WTC11 (cell line): ENCODE data around the gene FAM107B. TPM values are rescaled to one million over a fixed set of nuclear protein-coding genes. Genes with fewer than 3 reads are reported as not detected.

Experiments
- ATAC-seq: fragments of 200-7000 bp; cut with Tn5 transposase; 2 replicates; pipeline ENCODE4 v1.10.0; 2021; ENCODE audit warnings: mild to moderate bottlenecking, moderate library complexity
- CTCF ChIA-PET: fragments of 300-600 bp; sonication (Branson Sonifier 250); formaldehyde crosslinking; loops from one replicate; lab custom pipeline; 2021; ENCODE audit warnings: antibody characterized with exemption; lab: Charles Lee
- POLR2A ChIA-PET: fragments of 350-600 bp; sonication (Branson Sonifier 250); formaldehyde crosslinking; loops from one replicate; lab custom pipeline; 2021; ENCODE audit warnings: antibody characterized with exemption; lab: Charles Lee
- DNase-seq: peaks from one replicate; pipeline ENCODE4 v3.0.0; 2021; ENCODE audit warnings: low spot score
- H3K27ac Mint-ChIP-seq: 2 replicates; pipeline ENCODE4 v1.8.0; 2021; ENCODE audit warnings: mixed read lengths
- H3K27me3 Mint-ChIP-seq: 2 replicates; pipeline ENCODE4 v1.8.0; 2021; ENCODE audit warnings: low read depth, mild to moderate bottlenecking, moderate library complexity, mixed read lengths
- H3K36me3 Mint-ChIP-seq: 2 replicates; pipeline ENCODE4 v1.8.0; 2021; ENCODE audit warnings: mixed read lengths
- H3K4me1 Mint-ChIP-seq: 2 replicates; pipeline ENCODE4 v1.8.0; 2022; ENCODE audit warnings: mixed read lengths
- H3K4me3 Mint-ChIP-seq: 2 replicates; pipeline ENCODE4 v1.8.0; 2021; ENCODE audit warnings: mild to moderate bottlenecking, moderate library complexity, mixed read lengths
- H3K9me3 Mint-ChIP-seq: 2 replicates; pipeline ENCODE4 v1.8.0; 2021; ENCODE audit warnings: mixed read lengths
- EMX1 ChIP-seq: fragments of 250-450 bp; sonication (Bioruptor Pico); IDR thresholded peaks from 2 replicates; pipeline ENCODE4 v1.8.0; 2021; ENCODE audit warnings: mild to moderate bottlenecking
- FOXJ3 ChIP-seq: sonication (generic); formaldehyde crosslinking; IDR thresholded peaks from 2 replicates; pipeline ENCODE4 v1.9.0; 2021; ENCODE audit warnings: missing genetic modification reagents, mild to moderate bottlenecking, borderline replicate concordance
- TCF7 ChIP-seq: sonication (generic); formaldehyde crosslinking; IDR thresholded peaks from 2 replicates; pipeline ENCODE4 v1.8.0; 2022; ENCODE audit warnings: mild to moderate bottlenecking, low read depth, missing genetic modification reagents, moderate library complexity
- TP53 ChIP-seq: sonication (generic); formaldehyde crosslinking; IDR thresholded peaks from 2 replicates; pipeline ENCODE4 v1.8.1; 2023; ENCODE audit warnings: mild to moderate bottlenecking, missing genetic modification reagents
- ZNF219 ChIP-seq: sonication (generic); formaldehyde crosslinking; IDR thresholded peaks from 2 replicates; pipeline ENCODE4 v1.8.0; 2023; ENCODE audit warnings: missing genetic modification reagents, mild to moderate bottlenecking, borderline replicate concordance
- ZNF232 ChIP-seq: sonication (generic); formaldehyde crosslinking; IDR thresholded peaks from 2 replicates; pipeline ENCODE4 v1.8.0; 2022; ENCODE audit warnings: mild to moderate bottlenecking, missing genetic modification reagents
- ZNF423 ChIP-seq: fragments of 250-450 bp; sonication (Bioruptor Pico); IDR thresholded peaks from 2 replicates; pipeline ENCODE4 v2.1.2; 2022; ENCODE audit warnings: mild to moderate bottlenecking, moderate library complexity
- ZNF671 ChIP-seq: fragments of 250-450 bp; sonication (Bioruptor Pico); IDR thresholded peaks from 2 replicates; pipeline ENCODE4 v1.8.0; 2021; ENCODE audit warnings: mild to moderate bottlenecking
- total RNA-seq: library from RNA; stranded (reverse); gene quantifications from 3 replicates; pipeline ENCODE4 v1.2.3, GENCODE V29; 2021
- TF ChIP-seq, protein P1 (sequence below): sonication (generic); formaldehyde crosslinking; IDR thresholded peaks from 2 replicates; pipeline ENCODE4 v1.8.0; 2023; ENCODE audit warnings: missing genetic modification reagents, mild to moderate bottlenecking, borderline replicate concordance
- TF ChIP-seq, protein P2 (sequence below): sonication (generic); formaldehyde crosslinking; IDR thresholded peaks from 2 replicates; pipeline ENCODE4 v1.8.1; 2022; ENCODE audit warnings: low read depth, missing genetic modification reagents, borderline replicate concordance
- TF ChIP-seq, protein P3 (sequence below): sonication (generic); formaldehyde crosslinking; IDR thresholded peaks from 2 replicates; pipeline ENCODE4 v1.8.1; 2022; ENCODE audit warnings: mild to moderate bottlenecking, moderate library complexity, missing genetic modification reagents
- TF ChIP-seq, protein P4 (sequence below): sonication (generic); formaldehyde crosslinking; IDR thresholded peaks from 2 replicates; pipeline ENCODE4 v1.8.1; 2023; ENCODE audit warnings: mild to moderate bottlenecking, missing genetic modification reagents
- TF ChIP-seq, protein P5 (sequence below): fragments of 250-450 bp; sonication (Bioruptor Pico); IDR thresholded peaks from 2 replicates; pipeline ENCODE4 v1.9.0; 2021; ENCODE audit warnings: mild to moderate bottlenecking, borderline replicate concordance
- TF ChIP-seq, protein P6 (sequence below): sonication (generic); formaldehyde crosslinking; IDR thresholded peaks from 2 replicates; pipeline ENCODE4 v1.8.1; 2023; ENCODE audit warnings: mild to moderate bottlenecking, missing genetic modification reagents, borderline replicate concordance
- TF ChIP-seq, protein P7 (sequence below): sonication (generic); formaldehyde crosslinking; IDR thresholded peaks from 2 replicates; pipeline ENCODE4 v1.8.1; 2022; ENCODE audit warnings: low read depth, mild to moderate bottlenecking, moderate library complexity, missing genetic modification reagents, borderline replicate concordance

FAM107B gene
- total RNA-seq, 1 experiment from 2014 or later = 22.4 TPM

DNA sequence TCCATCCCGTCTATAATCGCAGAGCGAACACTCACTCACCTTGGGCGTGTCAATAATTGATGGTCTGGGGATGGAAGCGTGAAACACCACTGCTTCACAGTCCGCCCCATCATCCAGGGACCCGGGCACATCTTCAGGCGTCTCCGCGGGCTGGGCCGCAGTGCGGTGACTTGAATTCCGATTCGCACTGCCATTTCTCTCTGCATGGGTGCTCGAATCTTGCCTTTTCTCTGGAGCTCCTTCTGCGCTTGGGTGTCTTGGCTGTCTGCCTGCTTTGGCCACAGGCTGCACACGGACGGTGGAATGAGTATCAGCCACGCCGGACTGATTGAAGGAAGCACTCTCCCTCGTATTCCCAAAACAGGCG lies 500 bp downstream of the FAM107B start:
- ChIA-PET POLR2A (no interaction called here), CTCF (no interaction called here)
- Mint-ChIP-seq H3K9me3 (peaks cover 9% of the 10 kb centered on the region; the same call in 1 of the 2 replicates), H3K4me1 (peaks cover 4% of the 10 kb centered on the region), H3K27ac (no peak overlapping the region), H3K4me3 (no peak overlapping the region), H3K27me3 (no peaks in the 10 kb centered on the region; the same call in 1 of the 2 replicates), H3K36me3 (no peaks in the 10 kb centered on the region)
- DNase-seq = no peak
- no peak for ATAC-seq
- TF ChIP-seq, protein P1, sequence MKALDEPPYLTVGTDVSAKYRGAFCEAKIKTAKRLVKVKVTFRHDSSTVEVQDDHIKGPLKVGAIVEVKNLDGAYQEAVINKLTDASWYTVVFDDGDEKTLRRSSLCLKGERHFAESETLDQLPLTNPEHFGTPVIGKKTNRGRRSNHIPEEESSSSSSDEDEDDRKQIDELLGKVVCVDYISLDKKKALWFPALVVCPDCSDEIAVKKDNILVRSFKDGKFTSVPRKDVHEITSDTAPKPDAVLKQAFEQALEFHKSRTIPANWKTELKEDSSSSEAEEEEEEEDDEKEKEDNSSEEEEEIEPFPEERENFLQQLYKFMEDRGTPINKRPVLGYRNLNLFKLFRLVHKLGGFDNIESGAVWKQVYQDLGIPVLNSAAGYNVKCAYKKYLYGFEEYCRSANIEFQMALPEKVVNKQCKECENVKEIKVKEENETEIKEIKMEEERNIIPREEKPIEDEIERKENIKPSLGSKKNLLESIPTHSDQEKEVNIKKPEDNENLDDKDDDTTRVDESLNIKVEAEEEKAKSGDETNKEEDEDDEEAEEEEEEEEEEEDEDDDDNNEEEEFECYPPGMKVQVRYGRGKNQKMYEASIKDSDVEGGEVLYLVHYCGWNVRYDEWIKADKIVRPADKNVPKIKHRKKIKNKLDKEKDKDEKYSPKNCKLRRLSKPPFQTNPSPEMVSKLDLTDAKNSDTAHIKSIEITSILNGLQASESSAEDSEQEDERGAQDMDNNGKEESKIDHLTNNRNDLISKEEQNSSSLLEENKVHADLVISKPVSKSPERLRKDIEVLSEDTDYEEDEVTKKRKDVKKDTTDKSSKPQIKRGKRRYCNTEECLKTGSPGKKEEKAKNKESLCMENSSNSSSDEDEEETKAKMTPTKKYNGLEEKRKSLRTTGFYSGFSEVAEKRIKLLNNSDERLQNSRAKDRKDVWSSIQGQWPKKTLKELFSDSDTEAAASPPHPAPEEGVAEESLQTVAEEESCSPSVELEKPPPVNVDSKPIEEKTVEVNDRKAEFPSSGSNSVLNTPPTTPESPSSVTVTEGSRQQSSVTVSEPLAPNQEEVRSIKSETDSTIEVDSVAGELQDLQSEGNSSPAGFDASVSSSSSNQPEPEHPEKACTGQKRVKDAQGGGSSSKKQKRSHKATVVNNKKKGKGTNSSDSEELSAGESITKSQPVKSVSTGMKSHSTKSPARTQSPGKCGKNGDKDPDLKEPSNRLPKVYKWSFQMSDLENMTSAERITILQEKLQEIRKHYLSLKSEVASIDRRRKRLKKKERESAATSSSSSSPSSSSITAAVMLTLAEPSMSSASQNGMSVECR = no peak
- TF ChIP-seq ZNF423 (CRISPR knock-in tag) = no peak
- TF ChIP-seq, protein P2, sequence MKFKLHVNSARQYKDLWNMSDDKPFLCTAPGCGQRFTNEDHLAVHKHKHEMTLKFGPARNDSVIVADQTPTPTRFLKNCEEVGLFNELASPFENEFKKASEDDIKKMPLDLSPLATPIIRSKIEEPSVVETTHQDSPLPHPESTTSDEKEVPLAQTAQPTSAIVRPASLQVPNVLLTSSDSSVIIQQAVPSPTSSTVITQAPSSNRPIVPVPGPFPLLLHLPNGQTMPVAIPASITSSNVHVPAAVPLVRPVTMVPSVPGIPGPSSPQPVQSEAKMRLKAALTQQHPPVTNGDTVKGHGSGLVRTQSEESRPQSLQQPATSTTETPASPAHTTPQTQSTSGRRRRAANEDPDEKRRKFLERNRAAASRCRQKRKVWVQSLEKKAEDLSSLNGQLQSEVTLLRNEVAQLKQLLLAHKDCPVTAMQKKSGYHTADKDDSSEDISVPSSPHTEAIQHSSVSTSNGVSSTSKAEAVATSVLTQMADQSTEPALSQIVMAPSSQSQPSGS (CRISPR knock-in tag) = no peak
- TF ChIP-seq ZNF671 = no peak
- TF ChIP-seq, protein P3, sequence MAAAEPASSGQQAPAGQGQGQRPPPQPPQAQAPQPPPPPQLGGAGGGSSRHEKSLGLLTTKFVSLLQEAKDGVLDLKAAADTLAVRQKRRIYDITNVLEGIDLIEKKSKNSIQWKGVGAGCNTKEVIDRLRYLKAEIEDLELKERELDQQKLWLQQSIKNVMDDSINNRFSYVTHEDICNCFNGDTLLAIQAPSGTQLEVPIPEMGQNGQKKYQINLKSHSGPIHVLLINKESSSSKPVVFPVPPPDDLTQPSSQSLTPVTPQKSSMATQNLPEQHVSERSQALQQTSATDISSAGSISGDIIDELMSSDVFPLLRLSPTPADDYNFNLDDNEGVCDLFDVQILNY = no peak
- no peak for TF ChIP-seq FOXJ3 (CRISPR knock-in tag)
- TF ChIP-seq, protein P4, sequence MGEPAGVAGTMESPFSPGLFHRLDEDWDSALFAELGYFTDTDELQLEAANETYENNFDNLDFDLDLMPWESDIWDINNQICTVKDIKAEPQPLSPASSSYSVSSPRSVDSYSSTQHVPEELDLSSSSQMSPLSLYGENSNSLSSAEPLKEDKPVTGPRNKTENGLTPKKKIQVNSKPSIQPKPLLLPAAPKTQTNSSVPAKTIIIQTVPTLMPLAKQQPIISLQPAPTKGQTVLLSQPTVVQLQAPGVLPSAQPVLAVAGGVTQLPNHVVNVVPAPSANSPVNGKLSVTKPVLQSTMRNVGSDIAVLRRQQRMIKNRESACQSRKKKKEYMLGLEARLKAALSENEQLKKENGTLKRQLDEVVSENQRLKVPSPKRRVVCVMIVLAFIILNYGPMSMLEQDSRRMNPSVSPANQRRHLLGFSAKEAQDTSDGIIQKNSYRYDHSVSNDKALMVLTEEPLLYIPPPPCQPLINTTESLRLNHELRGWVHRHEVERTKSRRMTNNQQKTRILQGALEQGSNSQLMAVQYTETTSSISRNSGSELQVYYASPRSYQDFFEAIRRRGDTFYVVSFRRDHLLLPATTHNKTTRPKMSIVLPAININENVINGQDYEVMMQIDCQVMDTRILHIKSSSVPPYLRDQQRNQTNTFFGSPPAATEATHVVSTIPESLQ = no peak
- TF ChIP-seq EMX1 = no peak
- TF ChIP-seq TP53 (CRISPR knock-in tag) = no peak
- TF ChIP-seq, protein P5, sequence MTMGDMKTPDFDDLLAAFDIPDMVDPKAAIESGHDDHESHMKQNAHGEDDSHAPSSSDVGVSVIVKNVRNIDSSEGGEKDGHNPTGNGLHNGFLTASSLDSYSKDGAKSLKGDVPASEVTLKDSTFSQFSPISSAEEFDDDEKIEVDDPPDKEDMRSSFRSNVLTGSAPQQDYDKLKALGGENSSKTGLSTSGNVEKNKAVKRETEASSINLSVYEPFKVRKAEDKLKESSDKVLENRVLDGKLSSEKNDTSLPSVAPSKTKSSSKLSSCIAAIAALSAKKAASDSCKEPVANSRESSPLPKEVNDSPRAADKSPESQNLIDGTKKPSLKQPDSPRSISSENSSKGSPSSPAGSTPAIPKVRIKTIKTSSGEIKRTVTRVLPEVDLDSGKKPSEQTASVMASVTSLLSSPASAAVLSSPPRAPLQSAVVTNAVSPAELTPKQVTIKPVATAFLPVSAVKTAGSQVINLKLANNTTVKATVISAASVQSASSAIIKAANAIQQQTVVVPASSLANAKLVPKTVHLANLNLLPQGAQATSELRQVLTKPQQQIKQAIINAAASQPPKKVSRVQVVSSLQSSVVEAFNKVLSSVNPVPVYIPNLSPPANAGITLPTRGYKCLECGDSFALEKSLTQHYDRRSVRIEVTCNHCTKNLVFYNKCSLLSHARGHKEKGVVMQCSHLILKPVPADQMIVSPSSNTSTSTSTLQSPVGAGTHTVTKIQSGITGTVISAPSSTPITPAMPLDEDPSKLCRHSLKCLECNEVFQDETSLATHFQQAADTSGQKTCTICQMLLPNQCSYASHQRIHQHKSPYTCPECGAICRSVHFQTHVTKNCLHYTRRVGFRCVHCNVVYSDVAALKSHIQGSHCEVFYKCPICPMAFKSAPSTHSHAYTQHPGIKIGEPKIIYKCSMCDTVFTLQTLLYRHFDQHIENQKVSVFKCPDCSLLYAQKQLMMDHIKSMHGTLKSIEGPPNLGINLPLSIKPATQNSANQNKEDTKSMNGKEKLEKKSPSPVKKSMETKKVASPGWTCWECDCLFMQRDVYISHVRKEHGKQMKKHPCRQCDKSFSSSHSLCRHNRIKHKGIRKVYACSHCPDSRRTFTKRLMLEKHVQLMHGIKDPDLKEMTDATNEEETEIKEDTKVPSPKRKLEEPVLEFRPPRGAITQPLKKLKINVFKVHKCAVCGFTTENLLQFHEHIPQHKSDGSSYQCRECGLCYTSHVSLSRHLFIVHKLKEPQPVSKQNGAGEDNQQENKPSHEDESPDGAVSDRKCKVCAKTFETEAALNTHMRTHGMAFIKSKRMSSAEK (CRISPR knock-in tag) = no peak
- TF ChIP-seq, protein P6, sequence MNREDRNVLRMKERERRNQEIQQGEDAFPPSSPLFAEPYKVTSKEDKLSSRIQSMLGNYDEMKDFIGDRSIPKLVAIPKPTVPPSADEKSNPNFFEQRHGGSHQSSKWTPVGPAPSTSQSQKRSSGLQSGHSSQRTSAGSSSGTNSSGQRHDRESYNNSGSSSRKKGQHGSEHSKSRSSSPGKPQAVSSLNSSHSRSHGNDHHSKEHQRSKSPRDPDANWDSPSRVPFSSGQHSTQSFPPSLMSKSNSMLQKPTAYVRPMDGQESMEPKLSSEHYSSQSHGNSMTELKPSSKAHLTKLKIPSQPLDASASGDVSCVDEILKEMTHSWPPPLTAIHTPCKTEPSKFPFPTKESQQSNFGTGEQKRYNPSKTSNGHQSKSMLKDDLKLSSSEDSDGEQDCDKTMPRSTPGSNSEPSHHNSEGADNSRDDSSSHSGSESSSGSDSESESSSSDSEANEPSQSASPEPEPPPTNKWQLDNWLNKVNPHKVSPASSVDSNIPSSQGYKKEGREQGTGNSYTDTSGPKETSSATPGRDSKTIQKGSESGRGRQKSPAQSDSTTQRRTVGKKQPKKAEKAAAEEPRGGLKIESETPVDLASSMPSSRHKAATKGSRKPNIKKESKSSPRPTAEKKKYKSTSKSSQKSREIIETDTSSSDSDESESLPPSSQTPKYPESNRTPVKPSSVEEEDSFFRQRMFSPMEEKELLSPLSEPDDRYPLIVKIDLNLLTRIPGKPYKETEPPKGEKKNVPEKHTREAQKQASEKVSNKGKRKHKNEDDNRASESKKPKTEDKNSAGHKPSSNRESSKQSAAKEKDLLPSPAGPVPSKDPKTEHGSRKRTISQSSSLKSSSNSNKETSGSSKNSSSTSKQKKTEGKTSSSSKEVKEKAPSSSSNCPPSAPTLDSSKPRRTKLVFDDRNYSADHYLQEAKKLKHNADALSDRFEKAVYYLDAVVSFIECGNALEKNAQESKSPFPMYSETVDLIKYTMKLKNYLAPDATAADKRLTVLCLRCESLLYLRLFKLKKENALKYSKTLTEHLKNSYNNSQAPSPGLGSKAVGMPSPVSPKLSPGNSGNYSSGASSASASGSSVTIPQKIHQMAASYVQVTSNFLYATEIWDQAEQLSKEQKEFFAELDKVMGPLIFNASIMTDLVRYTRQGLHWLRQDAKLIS = no peak
- no peak for TF ChIP-seq TCF7 (CRISPR knock-in tag)
- no peak for TF ChIP-seq ZNF219
- TF ChIP-seq ZNF232 (CRISPR knock-in tag) = no peak
- TF ChIP-seq, protein P7, sequence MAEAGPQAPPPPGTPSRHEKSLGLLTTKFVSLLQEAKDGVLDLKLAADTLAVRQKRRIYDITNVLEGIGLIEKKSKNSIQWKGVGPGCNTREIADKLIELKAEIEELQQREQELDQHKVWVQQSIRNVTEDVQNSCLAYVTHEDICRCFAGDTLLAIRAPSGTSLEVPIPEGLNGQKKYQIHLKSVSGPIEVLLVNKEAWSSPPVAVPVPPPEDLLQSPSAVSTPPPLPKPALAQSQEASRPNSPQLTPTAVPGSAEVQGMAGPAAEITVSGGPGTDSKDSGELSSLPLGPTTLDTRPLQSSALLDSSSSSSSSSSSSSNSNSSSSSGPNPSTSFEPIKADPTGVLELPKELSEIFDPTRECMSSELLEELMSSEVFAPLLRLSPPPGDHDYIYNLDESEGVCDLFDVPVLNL (CRISPR knock-in tag) = no peak
